Transverse colon (tissue), 4 donors: Measurements from ENCODE around the gene ATP2A1.

Experiments used
- CTCF ChIP-seq, 5 experiments: fragments of 200-600 bp in 3 of 5; fragments of 450-650 bp in 2 of 5; sonication (generic) in 3 of 5; IDR thresholded peaks; 1 replicate in 2 of 5; 2 replicates in 3 of 5; pipeline ENCODE4 v1.5.1; 2016 to 2017; ENCODE audit warnings: antibody characterized with exemption in 5 of 5, inconsistent platforms in 3 of 5, mild to moderate bottlenecking in 2 of 5, moderate library complexity in 1 of 5
- EP300 ChIP-seq: sonication (generic); formaldehyde crosslinking; IDR thresholded peaks from one replicate; pipeline ENCODE4 v1.6.1; 2017; ENCODE audit warnings: antibody characterized with exemption, low read depth
- POLR2A ChIP-seq: fragments of 450-650 bp; IDR thresholded peaks from one replicate; pipeline ENCODE4 v1.6.1; 2016; ENCODE audit warnings: antibody characterized with exemption, mild to moderate bottlenecking, moderate library complexity
- POLR2AphosphoS5 ChIP-seq, 3 donors: sonication (generic); formaldehyde crosslinking; IDR thresholded peaks; one replicate each; pipeline ENCODE4 v1.6.1; 2016; ENCODE audit warnings: antibody characterized with exemption in 3 of 3

GRCh38 chr16:28904363-28904762 lies 26.1 kb downstream of the ATP2A1 start:
- no peak for TF ChIP-seq CTCF (IDR thresholded peaks at IDR 0.05)
- no peak for TF ChIP-seq EP300
- TF ChIP-seq POLR2A = no peak
- no peak for TF ChIP-seq POLR2AphosphoS5 (IDR thresholded peaks at IDR 0.05)
